Measurements from ENCODE around the gene ZNF219.
A peak's percentile ranks its signal among the peaks of the same experiment; 100 is the strongest.

Gene ZNF219

GRCh38 chr14:21088687-21089086 lies 9.8 kb downstream of the ZNF219 start:
- DNase-seq: no peak

- peak in 41 of 56 donors; percentile 12 to 84 (median 55) for DNase-seq
Measured at GRCh38 chr14:21087294-21088091, 11.0 kb downstream of the ZNF219 start.

- no peak for DNase-seq
Measured at GRCh38 chr14:21086908-21087293, 11.6 kb downstream of the ZNF219 start.

GRCh38 chr14:21084998-21085853 lies 13.2 kb downstream of the ZNF219 start:
- DNase-seq: no peak

GRCh38 chr14:21084396-21084795 lies 14.1 kb downstream of the ZNF219 start:
- DNase-seq: no peak

- no peak for DNase-seq
Measured at GRCh38 chr14:21083565-21084325, 14.7 kb downstream of the ZNF219 start.

GRCh38 chr14:21081521-21082142 lies 16.8 kb downstream of the ZNF219 start:
- no peak for DNase-seq

GRCh38 chr14:21078726-21079125 lies 19.7 kb downstream of the ZNF219 start:
- DNase-seq: no peak

- DNase-seq: peak in 5 of 56 donors; percentile 22 to 44 (median 25)
Measured at GRCh38 chr14:21078287-21078686, 20.2 kb downstream of the ZNF219 start.

- no peak for DNase-seq
Measured at GRCh38 chr14:21077672-21078071, 20.8 kb downstream of the ZNF219 start.

- no peak for DNase-seq
Measured at GRCh38 chr14:21075719-21076437, 22.6 kb downstream of the ZNF219 start.

GRCh38 chr14:21074398-21075272 lies 23.8 kb downstream of the ZNF219 start:
- no peak for DNase-seq

GRCh38 chr14:21073921-21074320 lies 24.5 kb downstream of the ZNF219 start:
- DNase-seq: no peak

GRCh38 chr14:21072781-21073339 lies 25.6 kb downstream of the ZNF219 start:
- peak in 1 of 56 donors; percentile 10 for DNase-seq

GRCh38 chr14:21072031-21072473 lies 26.4 kb downstream of the ZNF219 start:
- DNase-seq: peak in 3 of 56 donors; percentile 5 to 37 (median 15)

GRCh38 chr14:21071225-21072030 lies 27.0 kb downstream of the ZNF219 start:
- peak in 52 of 56 donors; percentile 38 to 81 (median 64) for DNase-seq

GRCh38 chr14:21070610-21071224 lies 27.7 kb downstream of the ZNF219 start:
- DNase-seq: peak in 24 of 56 donors; percentile 28 to 71 (median 55)

Measured in amygdala (tissue), 56 donors.